Measurements from ENCODE around the gene AP2B1.

Gene AP2B1

DNA sequence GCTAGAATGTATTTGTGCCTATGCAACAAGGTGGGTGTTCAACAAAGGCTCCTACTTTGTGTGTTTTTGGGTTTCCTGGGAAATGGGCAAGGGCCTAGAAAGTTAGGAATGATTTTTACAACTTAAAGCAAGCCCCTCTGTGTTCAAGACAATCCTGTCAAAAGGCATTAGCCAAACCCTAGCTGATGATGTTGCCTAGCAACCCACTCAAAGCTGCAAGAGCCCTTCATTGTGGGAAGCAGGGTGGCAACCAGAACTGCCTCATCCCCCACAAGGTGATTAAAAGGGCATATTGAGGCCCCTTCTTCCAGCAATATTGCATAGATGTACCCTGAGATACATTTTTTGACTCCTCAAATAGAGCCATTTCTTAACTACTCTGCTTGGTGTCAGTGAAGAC, 128.3 kb downstream of the AP2B1 start:
- Histone ChIP-seq H3K27ac (no peak overlapping the region), H3K4me1 (peaks cover 42% of the 10 kb centered on the region), H3K4me3 (ENCODE audit: low read depth, low read length) (no peak overlapping the region), H3K79me2 (no peaks in the 10 kb centered on the region), H3K36me3 (ENCODE audit: control insufficient read depth, insufficient read depth, low read length) (no peaks in the 10 kb centered on the region), H3K27me3 (ENCODE audit: control insufficient read depth, insufficient read depth, low read length) (no peaks in the 10 kb centered on the region), H3K4me2 (ENCODE audit: low read length) (no peak overlapping the region), H2AFZ (no peak overlapping the region), H3K9me3 (ENCODE audit: control insufficient read depth, low read length) (no peaks in the 10 kb centered on the region), H3K9ac (no peak overlapping the region)
- TF ChIP-seq CTCF (IDR thresholded peaks at IDR 0.05) = no peak

DNA sequence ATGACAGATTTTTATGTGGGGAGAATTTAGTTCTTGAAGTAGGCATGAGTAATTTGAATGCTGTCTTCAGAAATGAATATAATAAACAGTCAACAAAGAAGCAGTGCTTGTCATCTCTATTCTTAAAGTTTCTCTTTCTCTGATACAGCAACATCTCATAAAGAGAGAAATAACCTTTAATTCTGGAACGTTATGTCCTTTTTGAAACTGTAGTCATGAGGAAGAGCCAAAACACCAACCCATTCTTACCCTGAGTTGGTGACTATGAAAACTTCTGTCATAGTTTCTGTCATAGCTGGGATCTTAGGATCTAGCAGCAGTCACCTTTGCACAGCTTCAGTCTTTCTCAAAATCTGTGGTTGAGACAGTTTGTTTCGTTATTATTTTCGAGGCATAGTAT, 129.1 kb downstream of the AP2B1 start:
- no peaks in the 10 kb centered on the region for H3K9me3 ChIP-seq (ENCODE audit: control insufficient read depth, low read length)
- H3K9ac ChIP-seq = no peak overlapping the region
- H3K27me3 ChIP-seq (ENCODE audit: control insufficient read depth, insufficient read depth, low read length) = no peaks in the 10 kb centered on the region
- H3K36me3 ChIP-seq (ENCODE audit: control insufficient read depth, insufficient read depth, low read length) = no peaks in the 10 kb centered on the region
- peaks cover 42% of the 10 kb centered on the region for H3K4me1 ChIP-seq
- no peak for TF ChIP-seq CTCF (IDR thresholded peaks at IDR 0.05)
- no peak overlapping the region for H2AFZ ChIP-seq
- no peak overlapping the region for H3K4me3 ChIP-seq (ENCODE audit: low read depth, low read length)
- H3K4me2 ChIP-seq (ENCODE audit: low read length) = no peak overlapping the region
- peak overlapping the region; percentile 66 for H3K27ac ChIP-seq
- H3K79me2 ChIP-seq = no peaks in the 10 kb centered on the region

GRCh38 chr17:35716897-35717465, 129.9 kb downstream of the AP2B1 start:
- Histone ChIP-seq H3K36me3 (ENCODE audit: control insufficient read depth, insufficient read depth, low read length) (no peaks in the 10 kb centered on the region), H3K4me2 (ENCODE audit: low read length) (peak overlapping the region; percentile 12), H3K9me3 (ENCODE audit: control insufficient read depth, low read length) (no peaks in the 10 kb centered on the region), H3K4me1 (peaks cover 42% of the 10 kb centered on the region), H2AFZ (no peak overlapping the region), H3K9ac (no peak overlapping the region), H3K27me3 (ENCODE audit: control insufficient read depth, insufficient read depth, low read length) (no peaks in the 10 kb centered on the region), H3K79me2 (no peaks in the 10 kb centered on the region), H3K4me3 (ENCODE audit: low read depth, low read length) (no peak overlapping the region), H3K27ac (peak overlapping the region; percentile 66)
- TF ChIP-seq CTCF (IDR thresholded peaks at IDR 0.05) = no peak

DNA sequence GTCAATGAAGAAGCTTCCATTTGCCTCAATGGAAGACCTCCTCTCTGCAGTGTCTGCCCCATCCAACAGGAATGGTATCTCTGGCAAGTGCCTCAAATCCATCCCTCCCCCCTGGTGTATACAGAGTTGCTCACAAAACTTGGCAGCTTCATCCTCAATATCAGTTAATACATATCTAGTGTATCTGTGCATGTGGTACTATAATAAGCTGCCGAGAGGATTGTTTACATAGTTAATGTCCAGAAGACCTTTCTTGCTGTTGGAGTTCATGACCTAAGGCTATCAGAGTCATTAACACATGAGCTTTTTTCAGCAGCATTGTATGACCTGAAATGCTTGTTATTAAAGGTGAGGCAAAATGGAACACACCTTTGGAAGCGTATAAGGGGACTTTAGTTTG, 130.4 kb downstream of the AP2B1 start:
- Histone ChIP-seq H3K4me3 (ENCODE audit: low read depth, low read length) (no peak overlapping the region), H2AFZ (no peak overlapping the region), H3K36me3 (ENCODE audit: control insufficient read depth, insufficient read depth, low read length) (no peaks in the 10 kb centered on the region), H3K4me1 (peaks cover 42% of the 10 kb centered on the region), H3K27me3 (ENCODE audit: control insufficient read depth, insufficient read depth, low read length) (no peaks in the 10 kb centered on the region), H3K9me3 (ENCODE audit: control insufficient read depth, low read length) (no peaks in the 10 kb centered on the region), H3K9ac (no peak overlapping the region), H3K4me2 (ENCODE audit: low read length) (peak overlapping the region; percentile 12), H3K79me2 (no peaks in the 10 kb centered on the region), H3K27ac (peak overlapping the region; percentile 66)
- no peak for TF ChIP-seq CTCF (IDR thresholded peaks at IDR 0.05)

DNA sequence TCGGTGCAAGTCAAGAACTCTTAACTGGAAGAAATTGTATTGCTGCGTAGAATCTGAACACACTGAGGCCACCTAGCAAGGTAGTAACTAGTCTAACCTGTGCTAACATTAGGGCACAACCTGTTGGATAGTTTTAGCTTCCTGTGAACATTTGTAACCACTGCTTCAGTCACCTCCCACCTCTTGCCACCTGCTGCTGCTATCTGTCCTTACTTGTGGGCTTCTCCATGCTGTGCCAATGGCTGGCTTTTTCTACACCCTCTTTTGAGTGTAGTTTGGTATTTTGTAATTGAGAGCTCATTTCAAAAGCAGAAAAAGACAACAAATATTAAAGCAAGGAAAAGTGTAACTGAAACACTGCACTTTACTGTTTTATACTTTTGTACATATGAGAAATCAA, 136.6 kb downstream of the AP2B1 start:
- no peak overlapping the region for H2AFZ ChIP-seq
- no peak overlapping the region for H3K27ac ChIP-seq
- no peak for TF ChIP-seq CTCF (IDR thresholded peaks at IDR 0.05)
- no peaks in the 10 kb centered on the region for H3K36me3 ChIP-seq (ENCODE audit: control insufficient read depth, insufficient read depth, low read length)
- no peak overlapping the region for H3K4me2 ChIP-seq (ENCODE audit: low read length)
- peaks cover 23% of the 10 kb centered on the region for H3K4me1 ChIP-seq
- no peaks in the 10 kb centered on the region for H3K9me3 ChIP-seq (ENCODE audit: control insufficient read depth, low read length)
- H3K4me3 ChIP-seq (ENCODE audit: low read depth, low read length) = no peak overlapping the region
- no peaks in the 10 kb centered on the region for H3K27me3 ChIP-seq (ENCODE audit: control insufficient read depth, insufficient read depth, low read length)
- H3K9ac ChIP-seq = no peak overlapping the region
- no peaks in the 10 kb centered on the region for H3K79me2 ChIP-seq

Data from parathyroid adenoma (tissue), 2 donors.